Panc1 (cell line): Measurements from ENCODE around the gene PLIN4.

ENCODE experiments used
- POLR2AphosphoS5 ChIP-seq: IDR thresholded peaks from 2 replicates; pipeline ENCODE4 v1.6.1; 2012; ENCODE audit warnings: mild to moderate bottlenecking, low read depth, low read length, moderate library complexity
- SIN3A ChIP-seq: IDR thresholded peaks from 2 replicates; pipeline ENCODE4 v1.6.1; 2012; ENCODE audit warnings: low read depth, mild to moderate bottlenecking, low read length, moderate library complexity, borderline replicate concordance; ENCODE audit not compliant: insufficient read depth
- TF ChIP-seq, protein P1 (sequence below): fragments of 450-650 bp; IDR thresholded peaks from 2 replicates; pipeline ENCODE4 v1.5.1; 2017; ENCODE audit warnings: mild to moderate bottlenecking

DNA sequence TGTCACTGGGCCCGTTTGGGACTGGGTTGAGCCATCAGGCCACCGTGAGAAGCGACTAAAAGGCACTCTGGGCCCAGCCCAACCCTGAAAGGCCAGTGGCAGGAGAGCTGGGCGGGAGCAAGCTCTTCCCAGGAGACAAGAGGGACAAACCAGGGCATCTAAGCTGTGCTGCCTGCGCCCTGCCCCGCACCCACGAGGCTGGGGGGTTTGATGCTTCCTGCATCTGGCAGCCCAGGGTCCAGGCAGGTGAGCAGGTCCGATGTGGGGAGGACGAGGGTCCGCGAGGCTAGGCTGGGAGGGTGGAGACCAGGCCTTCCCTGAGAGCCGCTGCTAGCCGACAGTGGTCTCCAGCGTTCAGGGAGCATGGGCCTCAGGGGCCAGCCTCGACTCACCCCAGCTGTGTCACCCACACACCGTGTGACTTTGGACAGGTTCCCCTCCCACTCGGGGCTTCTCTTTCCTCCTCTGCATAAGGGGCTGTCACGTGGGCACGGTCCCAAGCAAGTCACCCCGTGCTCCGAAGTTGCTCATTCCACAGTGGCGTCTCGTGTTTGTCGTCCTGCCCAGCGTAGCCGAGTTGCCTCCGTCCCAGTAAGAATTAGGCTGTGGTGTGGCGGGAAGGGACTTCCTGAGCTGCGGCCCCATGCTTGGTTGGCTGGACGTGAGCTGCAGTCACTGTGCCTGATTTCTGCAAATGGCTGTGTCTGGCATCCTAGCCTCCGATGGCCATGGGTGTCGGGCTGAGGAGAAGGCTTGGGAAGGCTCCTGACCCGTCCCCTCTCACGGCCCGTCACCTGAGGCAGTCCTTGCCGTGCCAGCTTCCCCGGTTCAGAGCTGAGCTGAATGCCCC, 15.8 kb downstream of the PLIN4 start:
- TF ChIP-seq POLR2AphosphoS5 = no peak
- TF ChIP-seq, protein P1, sequence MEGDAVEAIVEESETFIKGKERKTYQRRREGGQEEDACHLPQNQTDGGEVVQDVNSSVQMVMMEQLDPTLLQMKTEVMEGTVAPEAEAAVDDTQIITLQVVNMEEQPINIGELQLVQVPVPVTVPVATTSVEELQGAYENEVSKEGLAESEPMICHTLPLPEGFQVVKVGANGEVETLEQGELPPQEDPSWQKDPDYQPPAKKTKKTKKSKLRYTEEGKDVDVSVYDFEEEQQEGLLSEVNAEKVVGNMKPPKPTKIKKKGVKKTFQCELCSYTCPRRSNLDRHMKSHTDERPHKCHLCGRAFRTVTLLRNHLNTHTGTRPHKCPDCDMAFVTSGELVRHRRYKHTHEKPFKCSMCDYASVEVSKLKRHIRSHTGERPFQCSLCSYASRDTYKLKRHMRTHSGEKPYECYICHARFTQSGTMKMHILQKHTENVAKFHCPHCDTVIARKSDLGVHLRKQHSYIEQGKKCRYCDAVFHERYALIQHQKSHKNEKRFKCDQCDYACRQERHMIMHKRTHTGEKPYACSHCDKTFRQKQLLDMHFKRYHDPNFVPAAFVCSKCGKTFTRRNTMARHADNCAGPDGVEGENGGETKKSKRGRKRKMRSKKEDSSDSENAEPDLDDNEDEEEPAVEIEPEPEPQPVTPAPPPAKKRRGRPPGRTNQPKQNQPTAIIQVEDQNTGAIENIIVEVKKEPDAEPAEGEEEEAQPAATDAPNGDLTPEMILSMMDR = no peak
- no peak for TF ChIP-seq SIN3A
